GM12878 (cell line): ENCODE results near the gene ENAH.

Source experiments
- BHLHE40 ChIP-seq, 2 experiments: fragments of 450-650 bp in 1 of 2; IDR thresholded peaks; 2 replicates each; pipeline ENCODE4 v1.6.1; 2011 to 2017; ENCODE audit warnings: low read depth in 2 of 2, borderline replicate concordance in 1 of 2, improper control_type of control experiment in 1 of 2, low read length in 1 of 2, mild to moderate bottlenecking in 1 of 2
- POLR2AphosphoS2 ChIP-seq: IDR thresholded peaks from 2 replicates; pipeline ENCODE4 v1.6.1; 2011; ENCODE audit warnings: low read depth, mild to moderate bottlenecking, low read length, improper control_type of control experiment, moderate library complexity

- TF ChIP-seq POLR2AphosphoS2: no peak
- no peak for TF ChIP-seq BHLHE40 (IDR thresholded peaks at IDR 0.05; ENCODE audit: borderline replicate concordance in 1 of 2, low read depth in 2 of 2, low read length in 1 of 2)
These were observed 154.3 kb downstream of the ENAH start for GRCh38 chr1:225498549-225499136.
